ENCODE data around the gene WDFY1. TPM values are rescaled to one million over a fixed set of nuclear protein-coding genes. Genes with fewer than 3 reads are reported as not detected.

The WDFY1 gene
- total and polyA plus RNA-seq, 9 of the 15 experiments (the other 6 are each of a cell fraction or from before 2014, with no cell fraction given), result 5.4 to 27.6 (median 17.5) TPM

GRCh38 chr2:223944703-223945531 lies at the start of gene WDFY1 (continued):
- TF ChIP-seq ELF4 (CRISPR knock-in tag; IDR thresholded peaks at IDR 0.05) (no peak), TRIM28 (IDR thresholded peaks at IDR 0.05) (no peak), SREBF2 (CRISPR knock-in tag; IDR thresholded peaks at IDR 0.05) (no peak), GTF2A2 (tag; IDR thresholded peaks at IDR 0.05) (no peak), PHF21A (IDR thresholded peaks at IDR 0.05; ENCODE audit: borderline replicate concordance, low read depth) (no peak), FIP1L1 (IDR thresholded peaks at IDR 0.05; ENCODE audit: low read depth, low read length, poor library complexity, severe bottlenecking) (no peak), USF1 (CRISPR knock-in tag; IDR thresholded peaks at IDR 0.05) (peak; percentile 74), KAT8 (IDR thresholded peaks at IDR 0.05; ENCODE audit: low read depth) (no peak), MAFG (tag; conservative IDR thresholded peaks at IDR 0.05) (no peak), ARID2 (IDR thresholded peaks at IDR 0.05) (no peak), SAP30 (IDR thresholded peaks at IDR 0.05; ENCODE audit: borderline replicate concordance, insufficient read depth, low read depth, low read length, poor library complexity, severe bottlenecking) (no peak), ZNF263 (CRISPR knock-in tag; IDR thresholded peaks at IDR 0.05; ENCODE audit: borderline replicate concordance) (peak; percentile 79), NCOA1 (IDR thresholded peaks at IDR 0.05; ENCODE audit: low read depth) (no peak), ETV5 (CRISPR knock-in tag; IDR thresholded peaks at IDR 0.05; ENCODE audit: low read depth) (no peak), NUFIP1 (IDR thresholded peaks at IDR 0.05; ENCODE audit: partially characterized antibody) (no peak), ZNF175 (CRISPR knock-in tag; IDR thresholded peaks at IDR 0.05; ENCODE audit: low read depth) (no peak), RBM17 (IDR thresholded peaks at IDR 0.05; ENCODE audit: borderline replicate concordance, low read depth, low read length) (no peak), ZSCAN32 (CRISPR knock-in tag; IDR thresholded peaks at IDR 0.05) (no peak), GABPB2 (CRISPR knock-in tag; conservative IDR thresholded peaks at IDR 0.05) (no peak), MCM7 (IDR thresholded peaks at IDR 0.05) (no peak), TBL1XR1 (IDR thresholded peaks at IDR 0.05; ENCODE audit: low read length in 2 of 2) (peak in 1 of 2 experiments; percentile 78; a peak in 1 of 4 replicates), PML (IDR thresholded peaks at IDR 0.05; ENCODE audit: low read length) (peak; percentile 44; the same call in 1 of the 2 replicates)
- TF ChIP-seq, protein P1, sequence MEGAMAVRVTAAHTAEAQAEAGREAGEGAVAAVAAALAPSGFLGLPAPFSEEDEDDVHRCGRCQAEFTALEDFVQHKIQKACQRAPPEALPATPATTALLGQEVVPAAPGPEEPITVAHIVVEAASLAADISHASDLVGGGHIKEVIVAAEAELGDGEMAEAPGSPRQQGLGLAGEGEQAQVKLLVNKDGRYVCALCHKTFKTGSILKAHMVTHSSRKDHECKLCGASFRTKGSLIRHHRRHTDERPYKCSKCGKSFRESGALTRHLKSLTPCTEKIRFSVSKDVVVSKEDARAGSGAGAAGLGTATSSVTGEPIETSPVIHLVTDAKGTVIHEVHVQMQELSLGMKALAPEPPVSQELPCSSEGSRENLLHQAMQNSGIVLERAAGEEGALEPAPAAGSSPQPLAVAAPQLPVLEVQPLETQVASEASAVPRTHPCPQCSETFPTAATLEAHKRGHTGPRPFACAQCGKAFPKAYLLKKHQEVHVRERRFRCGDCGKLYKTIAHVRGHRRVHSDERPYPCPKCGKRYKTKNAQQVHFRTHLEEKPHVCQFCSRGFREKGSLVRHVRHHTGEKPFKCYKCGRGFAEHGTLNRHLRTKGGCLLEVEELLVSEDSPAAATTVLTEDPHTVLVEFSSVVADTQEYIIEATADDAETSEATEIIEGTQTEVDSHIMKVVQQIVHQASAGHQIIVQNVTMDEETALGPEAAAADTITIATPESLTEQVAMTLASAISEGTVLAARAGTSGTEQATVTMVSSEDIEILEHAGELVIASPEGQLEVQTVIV (CRISPR knock-in tag; IDR thresholded peaks at IDR 0.05; ENCODE audit: borderline replicate concordance), result no peak

Data from K562 (cell line).